GM12801 (cell line): ENCODE measurements around the gene LY6G5C.

ENCODE experiments used
- CTCF ChIP-seq: IDR thresholded peaks from one replicate; pipeline ENCODE4 v1.5.1; 2011; ENCODE audit warnings: control low read depth; ENCODE audit not compliant: insufficient read length; ENCODE audit errors: extremely low read depth

Gene LY6G5C

GRCh38 chr6:31641370-31641769 lies 39.5 kb downstream of the LY6G5C start:
- no peak for TF ChIP-seq CTCF

- TF ChIP-seq CTCF, result no peak
These were observed 40.3 kb downstream of the LY6G5C start for GRCh38 chr6:31640612-31641011.

- TF ChIP-seq CTCF, result no peak
These were observed 41.4 kb downstream of the LY6G5C start for GRCh38 chr6:31639449-31639861.

- TF ChIP-seq CTCF, result no peak
These were observed 41.8 kb downstream of the LY6G5C start for GRCh38 chr6:31639043-31639442.

- no peak for TF ChIP-seq CTCF
These were observed 43.9 kb downstream of the LY6G5C start for GRCh38 chr6:31636698-31637596.

- TF ChIP-seq CTCF, result no peak
These were observed 45.8 kb downstream of the LY6G5C start for GRCh38 chr6:31634969-31635575.

GRCh38 chr6:31634131-31634530 lies 46.7 kb downstream of the LY6G5C start:
- TF ChIP-seq CTCF, result no peak
